GM19438 (cell line): ENCODE measurements around the gene PDZD2.
"Not testable (repeated sequence)": the region's sequence is repeated elsewhere in the genome, so short reads cannot be mapped to it uniquely, and the experiment has no call there.

Source experiments
- ATAC-seq: cut with Tn5 transposase; IDR thresholded peaks from one replicate; pipeline ENCODE4 v1.9.1; 2021; ENCODE audit warnings: low read depth; ENCODE audit not compliant: unreplicated experiment

The PDZD2 gene

GRCh38 chr5:31682851-31683250 lies 43.9 kb downstream of the PDZD2 start:
- ATAC-seq = no peak

DNA sequence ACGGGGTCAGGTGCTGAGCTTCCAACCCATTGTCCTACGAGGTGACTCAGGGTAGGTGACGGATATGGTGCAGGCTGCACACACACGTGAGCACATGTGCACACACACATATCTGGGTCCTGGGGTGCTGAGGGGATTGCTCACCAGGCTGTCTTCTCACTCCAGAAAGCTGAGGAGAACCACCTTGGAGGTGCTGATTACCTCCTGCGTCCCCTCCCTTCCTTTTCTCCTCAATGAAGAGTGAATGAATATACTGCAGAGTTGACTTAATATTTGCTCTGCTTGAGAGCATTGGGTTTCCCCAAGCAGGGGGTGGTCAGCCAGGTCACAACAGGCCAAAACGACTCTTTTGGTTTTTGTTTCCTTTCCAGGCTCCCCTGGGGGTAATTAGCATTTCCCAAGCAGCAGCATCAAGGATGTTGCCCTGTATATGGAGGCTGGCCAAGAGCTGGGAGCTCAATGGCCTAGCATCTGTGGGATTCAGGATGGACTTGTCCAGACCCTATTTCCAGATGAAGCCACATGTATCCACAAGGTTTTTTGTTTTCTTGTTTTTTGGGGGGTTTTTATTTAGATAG lies 49.7 kb downstream of the PDZD2 start:
- ATAC-seq = no peak

GRCh38 chr5:31691408-31691807 lies 52.5 kb downstream of the PDZD2 start:
- not testable (repeated sequence) for ATAC-seq

GRCh38 chr5:31692561-31693221 lies 53.8 kb downstream of the PDZD2 start:
- no peak for ATAC-seq

DNA sequence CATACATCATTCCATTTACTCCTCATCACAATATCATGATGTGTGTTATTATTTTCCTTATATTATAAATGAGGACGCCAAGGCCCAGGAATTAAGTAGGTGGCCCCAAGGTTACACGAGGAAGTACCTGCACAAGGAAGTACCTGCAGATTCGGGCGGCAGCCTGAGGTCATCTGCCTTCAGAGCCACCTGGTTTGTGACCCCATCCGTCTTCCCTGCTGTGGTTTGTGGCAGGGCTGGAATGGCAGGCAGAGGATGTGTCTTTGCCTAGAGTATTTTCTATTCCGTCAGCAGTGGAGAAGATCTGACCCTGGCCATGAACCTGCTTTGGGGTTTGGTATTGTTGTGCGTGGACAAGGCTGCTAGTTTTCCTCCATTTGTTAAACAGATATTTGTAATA lies 59.7 kb downstream of the PDZD2 start:
- ATAC-seq = no peak

- ATAC-seq = no peak
Measured at GRCh38 chr5:31701642-31702299, 62.8 kb downstream of the PDZD2 start.

DNA sequence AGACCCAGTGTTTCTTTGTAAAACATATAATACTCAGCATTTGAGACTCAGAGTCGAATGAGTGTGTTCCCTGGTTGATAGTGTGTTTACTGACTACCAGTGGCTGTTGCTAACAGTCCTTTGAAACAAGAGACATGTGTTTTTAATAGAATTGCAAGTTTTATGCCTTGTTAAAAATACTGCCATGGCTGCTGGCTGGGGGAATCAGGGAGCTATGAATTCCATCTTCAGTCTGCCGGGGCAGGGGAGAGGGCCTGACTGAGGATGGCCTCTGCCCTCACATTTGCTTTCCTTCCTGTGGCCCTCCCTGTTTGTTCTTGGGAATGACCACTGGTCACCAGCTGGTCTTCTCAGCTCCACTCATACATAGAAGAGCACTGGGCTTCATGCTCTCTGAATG lies 63.8 kb downstream of the PDZD2 start:
- no peak for ATAC-seq

- ATAC-seq = no peak
Measured at GRCh38 chr5:31703757-31704156, 64.8 kb downstream of the PDZD2 start.

GRCh38 chr5:31706186-31706585 lies 67.3 kb downstream of the PDZD2 start:
- ATAC-seq = no peak

- no peak for ATAC-seq
Measured at GRCh38 chr5:31707329-31707728, 68.4 kb downstream of the PDZD2 start.

DNA sequence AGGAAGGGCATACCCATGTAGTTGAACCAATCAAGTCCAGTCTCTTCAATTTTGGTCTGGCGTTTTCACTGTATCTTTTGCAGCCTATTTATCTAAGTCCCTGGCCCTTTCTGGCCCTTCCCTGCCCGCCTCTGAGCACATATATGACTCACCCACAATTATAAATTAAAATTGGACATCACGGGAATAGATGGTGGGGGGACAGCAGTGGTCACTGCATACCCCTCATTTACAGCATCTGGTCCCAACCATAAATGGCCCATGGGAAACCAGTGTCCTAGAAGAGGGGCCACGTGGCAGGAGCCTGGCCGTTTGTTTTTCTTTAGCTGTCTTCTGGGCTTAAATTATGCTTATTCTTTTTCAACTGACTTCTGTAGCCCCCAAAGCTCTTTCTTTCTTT lies 69.2 kb downstream of the PDZD2 start:
- no peak for ATAC-seq

DNA sequence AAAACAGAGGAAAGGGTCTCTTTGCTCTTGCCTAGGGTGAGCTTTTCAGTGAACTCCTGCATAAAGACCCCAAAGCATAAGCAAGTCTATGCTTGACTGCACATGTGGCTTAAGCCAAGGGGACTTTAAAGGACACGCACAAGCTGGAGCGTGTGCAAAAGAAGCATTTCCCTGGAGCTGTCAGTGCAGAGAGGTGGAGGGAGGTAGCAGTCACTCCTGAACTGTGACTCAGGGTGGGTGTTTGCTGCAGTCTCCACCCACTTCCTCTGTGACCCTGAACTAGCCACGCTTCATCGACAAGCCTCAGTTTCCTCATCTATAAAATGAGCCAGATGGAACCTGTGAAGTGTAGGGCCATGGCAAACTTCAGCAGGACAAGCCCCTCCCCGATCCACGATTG lies 72.4 kb downstream of the PDZD2 start:
- ATAC-seq = no peak

DNA sequence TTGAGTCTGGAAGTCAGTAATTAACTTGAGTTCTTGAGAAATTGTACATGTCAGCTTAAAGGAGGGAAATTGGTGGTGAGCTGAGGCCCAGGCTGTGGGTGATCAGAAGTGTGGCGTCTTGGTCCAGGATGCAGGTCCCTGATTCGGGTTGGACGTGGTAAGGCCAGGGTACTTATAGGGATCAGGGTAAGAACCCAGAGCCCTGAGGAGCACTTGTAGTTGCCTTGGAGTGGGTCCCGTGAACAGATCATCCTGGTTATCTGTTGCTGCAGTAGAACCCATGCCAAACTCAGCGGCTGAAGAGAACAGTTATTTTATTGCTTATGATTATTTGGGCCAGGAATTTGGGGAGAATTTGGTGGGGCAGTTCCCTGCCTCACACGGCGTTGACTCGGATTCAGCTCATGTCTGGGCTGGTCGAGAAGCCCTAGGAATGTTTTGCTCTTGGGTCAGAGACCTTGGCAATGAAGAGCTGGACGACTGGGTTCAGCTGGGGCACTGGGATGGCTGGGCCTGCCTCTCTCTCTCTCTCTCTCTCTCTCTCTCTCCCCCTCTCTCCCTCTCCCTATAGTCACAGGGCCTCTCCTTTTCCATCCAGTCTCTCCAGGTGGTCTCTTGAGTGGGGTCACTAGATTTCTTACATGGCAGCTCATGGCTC lies 73.1 kb downstream of the PDZD2 start:
- no peak for ATAC-seq

DNA sequence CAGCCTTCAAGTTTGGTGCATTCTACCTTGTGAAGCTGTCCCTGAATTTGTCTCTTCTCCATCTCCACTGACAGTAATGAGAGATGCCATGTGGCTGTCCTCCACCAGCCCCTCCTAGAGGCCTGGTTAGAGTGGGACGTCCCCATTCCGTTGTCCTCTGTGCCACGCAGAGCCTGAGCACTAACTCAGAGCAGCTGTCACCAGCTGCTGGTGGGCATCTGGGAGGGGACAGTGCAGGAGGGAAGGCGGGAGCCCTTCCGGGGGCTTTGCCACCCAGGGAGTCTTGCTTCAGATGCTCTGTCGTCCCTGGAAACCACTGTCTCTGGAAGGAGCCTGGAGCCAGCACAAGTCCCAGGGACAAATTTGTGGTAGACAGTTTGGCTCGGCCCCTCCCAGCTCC lies 78.6 kb downstream of the PDZD2 start:
- ATAC-seq = no peak

DNA sequence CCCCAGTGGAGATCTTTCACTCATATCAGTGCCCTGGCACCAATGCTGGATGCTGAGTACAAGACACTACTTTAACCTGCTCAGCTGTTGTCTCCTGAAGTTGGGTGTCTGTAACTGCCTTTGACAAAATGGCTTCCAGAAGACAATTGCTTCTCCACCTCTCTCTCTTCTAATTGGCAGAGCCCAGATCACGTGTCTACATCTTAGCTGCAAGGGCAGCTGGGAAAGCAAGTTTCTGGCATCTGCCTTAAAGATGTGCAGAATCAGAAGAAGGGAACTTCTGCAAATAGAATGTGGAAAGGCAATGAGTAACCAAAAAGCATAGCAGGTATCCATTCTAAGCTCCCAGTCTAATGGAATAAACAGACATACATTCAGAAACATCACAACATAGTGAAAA lies 81.1 kb downstream of the PDZD2 start:
- ATAC-seq = no peak

GRCh38 chr5:31720811-31721345 lies 81.9 kb downstream of the PDZD2 start:
- no peak for ATAC-seq

GRCh38 chr5:31722111-31722510 lies 83.2 kb downstream of the PDZD2 start:
- no peak for ATAC-seq

- no peak for ATAC-seq
Measured at GRCh38 chr5:31725996-31726395, 87.1 kb downstream of the PDZD2 start.

- no peak for ATAC-seq
Measured at GRCh38 chr5:31726952-31727351, 88.0 kb downstream of the PDZD2 start.

- no peak for ATAC-seq
Measured at GRCh38 chr5:31728039-31728438, 89.1 kb downstream of the PDZD2 start.

GRCh38 chr5:31728806-31729205 lies 89.9 kb downstream of the PDZD2 start:
- ATAC-seq = not testable (repeated sequence)
